OCI-LY3 (cell line): ENCODE data around the gene OPRL1.
"Not testable (repeated sequence)": the region's sequence is repeated elsewhere in the genome, so short reads cannot be mapped to it uniquely, and the experiment has no call there.

Source experiments
- H2AFZ ChIP-seq: fragments of 200-600, 300-600 bp; shearing (Covaris generic); 2 replicates; pipeline ENCODE4 v1.6.0; 2014; ENCODE audit warnings: antibody characterized with exemption, low read depth, low read length
- H3K27ac ChIP-seq: fragments of 200-600, 300-600 bp; sonication (generic); 2 replicates; pipeline ENCODE4 v1.5.1; 2014; ENCODE audit warnings: mild to moderate bottlenecking, low read length, moderate library complexity, mixed read lengths
- H3K27me3 ChIP-seq: fragments of 200-600, 300-600 bp; sonication (generic); 2 replicates; pipeline ENCODE4 v1.6.1; 2014; ENCODE audit warnings: low read depth, low read length, mixed read lengths
- H3K36me3 ChIP-seq: fragments of 200-600, 300-600 bp; sonication (generic); replicated peaks from 2 replicates; pipeline ENCODE3; 2014; ENCODE audit warnings: low read depth, low read length, mixed read lengths
- H3K4me1 ChIP-seq: fragments of 300-600, 200-600 bp; sonication (generic); 2 replicates; pipeline ENCODE4 v1.6.1; 2014; ENCODE audit warnings: low read length, mixed read lengths
- H3K4me2 ChIP-seq: fragments of 200-600, 300-600 bp; sonication (generic); 2 replicates; pipeline ENCODE4 v1.6.1; 2014; ENCODE audit warnings: low read length, mixed read lengths
- H3K4me3 ChIP-seq: fragments of 300-600, 200-600 bp; sonication (generic); 2 replicates; pipeline ENCODE4 v1.5.1; 2014; ENCODE audit warnings: antibody characterized with exemption, mild to moderate bottlenecking, low read length, moderate library complexity
- H3K79me2 ChIP-seq: fragments of 300-600, 200-600 bp; shearing (Covaris generic); 2 replicates; pipeline ENCODE4 v1.6.1; 2014; ENCODE audit warnings: mild to moderate bottlenecking, low read length, mixed read lengths
- H3K9ac ChIP-seq: fragments of 300-600, 200-600 bp; shearing (Covaris generic); 2 replicates; pipeline ENCODE4 v1.6.0; 2014; ENCODE audit warnings: mild to moderate bottlenecking, low read length, moderate library complexity
- H3K9me3 ChIP-seq: fragments of 200-600, 300-600 bp; shearing (Covaris generic); 2 replicates; pipeline ENCODE4 v1.6.1; 2014; ENCODE audit warnings: low read length, mixed read lengths; ENCODE audit not compliant: insufficient read depth
- H4K20me1 ChIP-seq: fragments of 200-600, 300-600 bp; sonication (generic); 2 replicates; pipeline ENCODE4 v1.6.1; 2016; ENCODE audit warnings: low read length, mixed read lengths; ENCODE audit not compliant: insufficient read depth
- CTCF ChIP-seq: fragments of 200-600, 300-600 bp; sonication (generic); IDR thresholded peaks from 2 replicates; pipeline ENCODE4 v1.5.1; 2014; ENCODE audit warnings: antibody characterized with exemption, low read length, low read depth
- EZH2phosphoT487 ChIP-seq: fragments of 200-600 bp; shearing (Covaris generic); IDR thresholded peaks from 2 replicates; pipeline ENCODE4 v1.6.1; 2018; ENCODE audit warnings: antibody characterized with exemption, mixed run types, low read depth

Gene OPRL1

GRCh38 chr20:64116541-64117431 is 36.9 kb downstream of the OPRL1 start:
- Histone ChIP-seq H4K20me1 (no peaks in the 10 kb centered on the region), H3K36me3 (no peaks in the 10 kb centered on the region), H3K9ac (no peak overlapping the region), H3K4me1 (peaks cover 5% of the 10 kb centered on the region), H3K9me3 (no peaks in the 10 kb centered on the region), H3K79me2 (no peaks in the 10 kb centered on the region), H3K4me3 (no peak overlapping the region), H2AFZ (no peak overlapping the region), H3K4me2 (no peak overlapping the region), H3K27me3 (peaks cover 9% of the 10 kb centered on the region; the same call in 1 of the 2 replicates), H3K27ac (no peak overlapping the region)
- TF ChIP-seq EZH2phosphoT487 (no peak), CTCF (no peak)

- H4K20me1 ChIP-seq, H3K36me3 ChIP-seq, H3K4me1 ChIP-seq, H2AFZ ChIP-seq, H3K9ac ChIP-seq, H3K4me2 ChIP-seq, H3K27ac ChIP-seq, H3K4me3 ChIP-seq, H3K79me2 ChIP-seq, H3K9me3 ChIP-seq: not testable (repeated sequence)
- peaks cover 12% of the 10 kb centered on the region; the same call in 1 of the 2 replicates for H3K27me3 ChIP-seq
These were observed 37.5 kb downstream of the OPRL1 start for GRCh38 chr20:64117432-64117777.

GRCh38 chr20:64119301-64119680 is 39.4 kb downstream of the OPRL1 start:
- H3K4me2 ChIP-seq, result no peak overlapping the region

GRCh38 chr20:64119681-64120341 is 39.9 kb downstream of the OPRL1 start:
- Histone ChIP-seq H2AFZ (peak overlapping the region; percentile 98; the same call in 1 of the 2 replicates), H3K4me2 (peak overlapping the region; percentile 71)

More at GRCh38 chr20:64119301-64119680, 39.4 kb downstream of the OPRL1 start:
- peaks cover 5% of the 10 kb centered on the region for H3K4me1 ChIP-seq
- H3K36me3 ChIP-seq, result no peaks in the 10 kb centered on the region
- no peak for TF ChIP-seq EZH2phosphoT487
- no peak for TF ChIP-seq CTCF
- H3K9ac ChIP-seq, result no peak overlapping the region
- no peak overlapping the region for H2AFZ ChIP-seq
- H3K27me3 ChIP-seq, result peaks cover 22% of the 10 kb centered on the region
- no peaks in the 10 kb centered on the region for H4K20me1 ChIP-seq
- H3K27ac ChIP-seq, result no peak overlapping the region
- H3K4me3 ChIP-seq, result no peak overlapping the region
- H3K79me2 ChIP-seq, result no peaks in the 10 kb centered on the region
- no peaks in the 10 kb centered on the region for H3K9me3 ChIP-seq

More at GRCh38 chr20:64119681-64120341, 39.9 kb downstream of the OPRL1 start:
- H3K4me1 ChIP-seq, result peaks cover 5% of the 10 kb centered on the region
- no peak overlapping the region for H3K27ac ChIP-seq
- H3K9ac ChIP-seq, result peak overlapping the region; percentile 57; the same call in 1 of the 2 replicates
- peak overlapping the region; percentile 72 for H3K4me3 ChIP-seq
- TF ChIP-seq CTCF (no peak), EZH2phosphoT487 (no peak)
- H3K79me2 ChIP-seq, result no peaks in the 10 kb centered on the region
- H3K27me3 ChIP-seq, result peaks cover 23% of the 10 kb centered on the region
- H3K36me3 ChIP-seq, result no peaks in the 10 kb centered on the region
- H3K9me3 ChIP-seq, result no peaks in the 10 kb centered on the region
- no peaks in the 10 kb centered on the region for H4K20me1 ChIP-seq
